Fibroblast of villous mesenchyme (primary cell): ENCODE data around the gene DPF3. TPM values are rescaled to one million over a fixed set of nuclear protein-coding genes. Genes with fewer than 3 reads are reported as not detected.

Source experiments
- DNase-seq: peaks from one replicate; pipeline ENCODE4 v3.0.0-alpha.2; 2010; ENCODE audit warnings: low read depth
- H3K4me3 ChIP-seq: 2 replicates; pipeline ENCODE4 v1.5.1; 2011; ENCODE audit warnings: low read depth, mild to moderate bottlenecking, low read length
- CTCF ChIP-seq: IDR thresholded peaks from 2 replicates; pipeline ENCODE4 v1.5.1; 2012; ENCODE audit warnings: low read depth, mild to moderate bottlenecking, low read length; ENCODE audit not compliant: insufficient read depth
- total RNA-seq: library from RNA; depleted of rRNA; stranded (reverse); fragments of >200 nt; gene quantifications from 2 replicates; pipeline ENCODE4 v1.2.3, GENCODE V29; 2012

The DPF3 gene
- total RNA-seq, 1 donor = 10.4 TPM

GRCh38 chr14:72632727-72633126 lies 261.2 kb downstream of the DPF3 start:
- no peak for DNase-seq
- TF ChIP-seq CTCF = no peak
- no peak overlapping the region for H3K4me3 ChIP-seq

GRCh38 chr14:72631401-72631800 lies 262.5 kb downstream of the DPF3 start:
- no peak for DNase-seq
- TF ChIP-seq CTCF = no peak
- H3K4me3 ChIP-seq = no peak overlapping the region

GRCh38 chr14:72630374-72630773 lies 263.5 kb downstream of the DPF3 start:
- H3K4me3 ChIP-seq = no peak overlapping the region
- no peak for TF ChIP-seq CTCF
- DNase-seq = no peak

GRCh38 chr14:72629534-72629933 lies 264.4 kb downstream of the DPF3 start:
- no peak for TF ChIP-seq CTCF
- no peak overlapping the region for H3K4me3 ChIP-seq
- DNase-seq = no peak

GRCh38 chr14:72625689-72626088 lies 268.2 kb downstream of the DPF3 start:
- H3K4me3 ChIP-seq = no peak overlapping the region
- TF ChIP-seq CTCF = no peak
- no peak for DNase-seq

GRCh38 chr14:72621387-72622065 lies 272.4 kb downstream of the DPF3 start:
- no peak overlapping the region for H3K4me3 ChIP-seq
- DNase-seq = no peak
- TF ChIP-seq CTCF = no peak

- no peak overlapping the region for H3K4me3 ChIP-seq
- no peak for TF ChIP-seq CTCF
- DNase-seq = no peak
Measured at GRCh38 chr14:72619881-72620280, 274.0 kb downstream of the DPF3 start.
